Activated T-cell treated with anti-CD3 and anti-CD28 coated beads, Interleukin-2, amount 50 U/mL, for 1 hour (primary cell): ENCODE results near the gene SPAG7.

ENCODE experiments used
- DNase-seq: peaks from one replicate; pipeline ENCODE4 v3.0.0-alpha.2; 2020

Gene SPAG7

DNA sequence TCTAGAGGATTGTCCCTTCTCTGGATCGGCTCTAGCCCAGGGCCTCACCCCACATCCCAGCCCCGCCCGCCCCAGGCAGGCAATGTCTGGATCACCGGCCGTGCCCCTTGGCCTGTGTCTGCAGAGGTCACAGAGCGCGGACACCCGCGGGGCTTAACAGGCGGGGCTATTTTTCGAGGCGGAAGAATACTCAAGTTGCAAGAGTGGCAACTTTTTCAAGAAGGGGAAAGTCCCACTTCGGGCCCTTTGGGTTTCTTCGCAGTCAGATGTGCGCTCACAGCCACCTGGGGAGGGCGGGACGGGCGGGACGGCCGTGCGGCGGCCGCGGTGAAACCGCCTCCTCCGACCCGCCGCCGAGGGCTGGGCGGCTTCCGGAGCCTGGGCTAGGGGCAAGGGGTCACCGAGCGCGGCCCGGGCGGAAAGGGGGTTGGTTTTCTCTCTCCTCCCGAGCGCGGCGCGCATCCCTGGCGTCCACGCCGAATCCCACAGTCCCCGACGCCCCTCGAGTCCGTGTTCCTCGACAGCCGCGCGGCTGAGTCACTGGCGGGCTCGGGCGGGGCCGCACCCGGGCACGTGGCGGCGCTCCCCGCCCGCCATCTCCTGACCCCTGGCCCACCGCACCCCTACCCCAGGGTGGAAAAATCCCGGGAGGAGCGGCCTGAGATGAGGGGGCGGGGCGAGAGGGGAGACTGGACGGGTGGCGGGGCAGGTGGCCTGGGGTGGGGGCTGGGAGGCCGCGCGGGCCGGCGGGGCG is 18.1 kb downstream of the SPAG7 start:
- peak; percentile 86 for DNase-seq

DNA sequence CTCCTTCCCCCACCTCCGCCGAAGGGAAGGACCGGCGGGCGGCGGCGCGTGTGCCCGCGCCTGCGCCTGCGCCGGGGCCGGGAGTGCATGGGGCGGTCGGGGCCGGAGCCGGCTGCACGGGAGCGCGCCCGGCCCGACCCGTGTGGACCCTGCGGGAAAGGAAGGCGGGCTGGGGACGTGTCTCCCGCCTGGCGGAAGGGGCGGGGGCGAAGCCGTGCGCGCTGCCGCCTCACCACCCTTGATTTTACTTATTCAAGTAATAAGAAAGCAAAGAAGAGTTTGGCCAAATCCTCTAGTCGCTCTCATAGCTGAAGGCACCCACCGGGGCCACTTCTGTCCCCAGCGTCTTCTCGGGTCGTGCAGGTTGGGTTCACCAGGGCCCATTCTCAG is 18.7 kb downstream of the SPAG7 start:
- peak; percentile 77 for DNase-seq

DNA sequence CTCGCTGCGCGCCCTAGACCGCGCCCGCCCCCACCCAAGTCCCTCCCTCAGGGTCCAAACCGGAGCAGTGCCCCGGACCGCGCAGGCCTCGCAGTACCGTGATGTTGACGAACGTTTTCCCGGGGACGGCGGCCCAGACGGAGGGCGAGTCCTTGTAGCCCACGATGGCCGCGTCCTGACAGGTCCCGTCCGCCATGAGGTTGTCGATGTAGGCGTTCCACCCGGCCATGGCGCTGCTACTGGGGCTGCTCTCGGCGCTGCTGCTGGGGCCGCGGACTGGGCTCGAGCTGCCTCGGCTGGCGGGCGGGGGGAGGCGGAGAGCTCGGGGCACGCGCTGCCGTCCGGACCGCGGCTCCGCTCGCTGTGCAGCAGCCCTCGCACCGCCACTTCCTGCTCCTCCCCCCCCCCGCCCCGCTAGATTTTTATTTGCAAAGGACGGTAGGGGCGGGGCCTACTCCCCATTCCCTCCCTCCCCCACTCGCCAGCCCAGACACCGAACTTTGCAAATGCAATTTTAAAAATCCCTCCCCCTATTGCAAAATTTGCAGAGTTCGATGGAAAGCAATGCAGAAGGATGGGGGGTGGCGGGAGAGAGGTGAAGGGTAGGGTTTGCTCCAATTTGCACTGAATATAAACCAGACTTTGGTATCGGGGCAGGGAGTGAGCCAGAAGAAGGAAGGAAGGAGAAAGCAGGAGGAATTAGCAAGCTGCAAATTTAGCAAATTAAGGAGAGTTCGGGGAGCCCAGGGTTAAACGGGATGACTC is 19.3 kb downstream of the SPAG7 start, which contains the start of gene PFN1:
PFN1 (minus strand) TSS at position 365 of the 765 bp plus-strand sequence; CDS start at position 229, 136 bp downstream.
- DNase-seq: peak; percentile 88

DNA sequence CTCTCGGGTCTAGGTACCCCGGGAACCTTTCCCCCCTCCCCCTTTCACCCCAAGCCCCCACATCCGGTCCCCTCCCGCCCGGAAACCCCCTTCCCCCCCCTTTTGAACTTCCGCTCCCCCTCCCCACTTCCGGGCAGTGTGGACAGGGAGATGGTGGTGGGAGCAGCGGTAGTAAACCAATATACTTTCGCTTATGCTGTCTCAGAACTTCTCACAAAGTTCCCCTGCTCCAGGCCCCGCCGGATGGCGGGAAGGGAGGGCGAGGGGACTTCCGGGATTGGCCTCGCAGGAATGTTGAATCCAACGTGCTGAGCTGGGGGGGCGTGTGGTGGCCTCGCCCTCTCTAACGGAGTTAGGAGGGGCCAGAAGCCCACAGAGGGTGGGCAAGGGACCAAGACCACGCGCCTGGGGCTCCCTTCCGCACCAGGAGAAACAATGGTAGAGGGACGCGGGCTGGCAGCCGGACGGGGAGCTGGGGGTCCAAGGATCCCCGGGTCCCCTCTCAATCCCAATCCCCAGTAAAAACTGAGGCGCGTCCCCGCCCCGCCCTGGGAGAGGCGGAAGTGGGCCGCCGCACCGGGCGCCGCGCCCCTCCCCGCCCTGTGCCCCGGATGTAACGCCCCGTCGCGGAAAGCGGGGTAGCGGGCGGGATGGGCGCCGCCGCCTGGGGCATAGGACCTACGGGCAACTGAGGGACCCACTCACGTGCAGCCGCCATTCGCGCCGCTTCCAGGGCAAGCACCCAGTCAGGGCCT is 20.0 kb downstream of the SPAG7 start:
- DNase-seq: peak; percentile 72

DNA sequence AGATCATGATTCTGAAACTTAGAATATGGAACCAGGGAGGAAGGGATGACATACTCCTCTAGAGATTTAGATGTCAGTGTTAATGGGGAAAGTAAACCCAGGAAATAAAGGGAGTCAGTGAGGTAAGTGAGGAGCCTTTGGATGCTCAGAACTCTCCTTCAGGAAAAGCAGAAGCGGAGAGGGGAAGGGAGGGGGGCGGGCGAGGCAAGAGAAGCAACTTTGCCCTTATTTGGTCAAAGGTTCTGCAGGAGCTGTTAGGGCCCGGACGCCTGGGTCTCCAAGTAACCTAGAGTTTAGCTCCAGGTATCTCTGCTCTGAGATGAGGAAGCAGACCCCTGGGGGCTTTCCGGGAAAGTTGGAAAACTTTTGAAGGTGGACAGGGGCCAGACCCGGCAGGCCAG is 20.6 kb downstream of the SPAG7 start:
- no peak for DNase-seq

DNA sequence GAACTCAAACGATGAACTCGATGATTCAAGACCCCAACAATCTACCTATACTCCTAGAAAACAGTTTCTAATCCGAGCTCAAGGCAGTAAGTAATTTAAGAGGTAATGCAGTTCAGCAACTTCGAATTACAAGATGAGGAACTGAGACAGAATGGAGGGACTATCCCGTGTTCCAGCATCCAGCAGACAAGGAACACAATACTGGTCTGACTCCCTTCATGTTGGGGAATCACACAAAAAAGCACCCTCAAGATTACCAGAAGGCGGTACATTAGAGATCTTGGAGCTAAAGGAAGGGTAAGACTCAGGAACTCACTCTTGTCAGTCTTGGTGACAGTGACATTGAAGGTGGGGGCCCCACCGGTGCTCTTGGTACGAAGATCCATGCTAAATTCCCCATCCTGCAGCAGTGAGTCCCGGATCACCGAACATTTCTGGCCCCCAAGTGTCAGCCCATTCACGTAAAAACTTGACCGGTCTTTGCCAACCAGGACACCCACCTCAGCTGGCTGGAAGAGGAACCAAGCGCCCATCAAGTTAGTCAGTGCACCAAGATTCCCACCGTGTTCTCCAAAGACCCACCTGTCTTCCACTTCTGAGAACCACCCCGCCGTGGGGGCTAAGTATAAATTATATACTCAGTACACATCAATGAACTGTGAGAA is 21.2 kb downstream of the SPAG7 start:
- no peak for DNase-seq

DNA sequence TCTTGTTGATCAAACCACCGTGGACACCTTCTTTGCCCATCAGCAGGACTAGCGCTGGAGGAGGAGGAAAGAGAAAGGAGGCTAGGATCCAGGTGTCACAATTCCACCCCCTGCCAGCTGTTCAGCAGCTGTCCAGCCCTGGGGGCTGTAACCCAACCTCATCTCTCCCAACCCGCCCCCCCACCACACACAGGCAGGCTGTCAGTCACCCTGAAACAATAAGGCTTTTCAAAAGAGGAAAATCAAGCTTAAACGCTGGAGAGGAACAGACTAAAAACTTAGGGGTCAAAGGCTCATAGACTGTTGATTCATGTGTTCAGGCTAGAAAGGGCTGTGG is 21.7 kb downstream of the SPAG7 start:
- DNase-seq: no peak

DNA sequence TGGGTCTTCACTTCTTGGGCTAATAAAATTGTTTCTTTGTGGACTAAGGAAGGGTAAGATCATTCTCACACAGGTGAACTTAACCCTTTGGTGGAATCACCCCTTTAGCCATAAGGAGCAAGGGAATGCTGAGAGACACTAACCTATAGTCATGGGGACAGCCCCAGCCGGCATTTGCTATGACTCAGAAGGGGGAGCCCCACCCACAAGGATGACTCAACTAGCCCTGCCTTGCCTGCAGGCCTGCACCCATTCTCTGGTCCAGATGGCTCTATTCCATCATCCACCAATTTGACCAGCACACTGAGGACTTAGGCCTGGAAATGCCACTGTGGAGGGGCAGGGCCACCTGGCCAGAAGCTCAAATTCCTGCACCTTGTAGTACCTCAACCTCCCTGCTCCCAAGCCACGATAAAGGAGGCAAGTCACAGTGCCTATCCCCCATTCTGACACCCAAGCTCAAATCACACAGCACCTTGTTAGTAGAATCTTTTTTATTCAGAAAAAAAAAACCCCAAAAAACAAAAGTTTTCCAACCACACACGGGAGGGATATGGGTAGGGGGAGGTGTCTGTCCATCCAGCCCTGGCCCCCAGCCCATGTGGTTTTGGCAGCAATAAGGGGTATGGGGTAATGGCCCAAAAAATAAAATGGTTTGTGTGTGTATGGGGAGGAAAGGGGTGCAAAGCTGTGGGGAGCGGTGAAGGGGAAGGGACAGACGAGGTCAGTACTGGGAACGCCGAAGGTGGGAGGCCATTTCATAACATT is 22.3 kb downstream of the SPAG7 start:
- DNase-seq: peak; percentile 77

DNA sequence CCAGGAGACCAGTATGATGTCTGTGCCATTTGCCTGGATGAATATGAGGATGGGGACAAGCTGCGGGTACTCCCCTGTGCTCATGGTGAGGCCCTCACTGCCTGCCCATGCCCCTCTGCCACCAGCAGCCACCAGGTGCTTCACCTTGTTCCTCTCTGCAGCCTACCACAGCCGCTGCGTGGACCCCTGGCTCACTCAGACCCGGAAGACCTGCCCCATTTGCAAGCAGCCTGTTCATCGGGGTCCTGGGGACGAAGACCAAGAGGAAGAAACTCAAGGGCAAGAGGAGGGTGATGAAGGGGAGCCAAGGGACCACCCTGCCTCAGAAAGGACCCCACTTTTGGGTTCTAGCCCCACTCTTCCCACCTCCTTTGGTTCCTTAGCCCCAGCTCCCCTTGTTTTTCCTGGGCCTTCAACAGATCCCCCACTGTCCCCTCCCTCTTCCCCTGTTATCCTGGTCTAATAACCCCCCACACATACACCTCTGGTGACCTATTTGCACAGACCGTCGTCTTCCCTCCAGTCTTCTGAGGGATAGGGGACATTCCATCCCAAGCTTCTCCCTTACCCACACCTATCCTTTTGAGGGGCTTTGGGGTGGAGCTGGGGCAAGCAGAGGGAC is 23.0 kb downstream of the SPAG7 start:
- DNase-seq: peak; percentile 44

DNA sequence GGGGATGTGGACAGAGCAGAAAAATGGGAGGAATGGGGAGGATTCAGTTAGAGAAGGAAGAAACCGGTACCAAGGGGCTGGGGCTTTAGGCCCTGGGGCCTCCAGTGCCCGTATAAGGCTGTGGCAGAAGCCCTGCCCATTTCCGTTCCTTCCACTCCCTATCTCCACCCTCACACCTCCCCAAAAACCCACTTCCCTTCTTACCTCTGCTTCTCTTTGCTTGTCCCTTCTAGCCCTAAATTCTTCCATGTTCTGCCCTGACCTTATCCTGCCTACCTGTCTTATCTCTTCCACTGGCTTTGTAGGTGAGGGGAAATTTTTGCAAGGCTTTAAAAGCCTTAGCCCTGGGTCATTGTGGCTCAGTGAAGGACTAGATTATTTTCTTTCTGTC is 23.5 kb downstream of the SPAG7 start:
- no peak for DNase-seq

DNA sequence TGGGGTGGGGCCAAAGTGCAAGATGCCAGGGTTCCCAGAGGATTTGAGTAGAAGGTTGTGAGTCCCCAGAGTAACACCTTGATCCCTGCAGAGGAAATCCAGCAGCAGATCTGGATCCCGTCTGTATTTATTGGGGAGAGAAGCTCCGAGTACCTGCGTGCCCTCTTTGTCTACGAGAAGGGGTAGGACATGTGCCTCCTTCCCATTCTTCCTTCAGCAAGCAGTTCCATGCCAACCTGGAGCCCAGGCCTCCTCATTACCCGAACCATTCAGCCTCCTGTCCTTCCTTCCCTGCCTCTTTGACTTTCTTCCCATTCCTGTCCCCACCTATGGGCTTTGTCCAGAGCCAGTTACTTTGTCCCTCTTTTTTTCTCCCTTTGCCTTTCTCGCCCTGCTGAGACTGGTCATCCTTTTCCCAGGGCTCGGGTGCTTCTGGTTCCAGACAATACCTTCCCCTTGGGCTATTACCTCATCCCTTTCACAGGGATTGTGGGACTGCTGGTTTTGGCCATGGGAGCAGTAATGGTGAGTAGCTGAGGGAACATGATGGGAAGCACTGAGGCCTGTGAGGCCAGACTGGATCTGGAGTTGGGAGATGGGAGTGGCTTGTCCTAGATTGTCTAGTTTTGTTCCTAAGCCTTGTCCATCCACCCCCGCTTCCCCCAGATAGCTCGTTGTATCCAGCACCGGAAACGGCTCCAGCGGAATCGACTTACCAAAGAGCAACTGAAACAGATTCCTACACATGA is 24.7 kb downstream of the SPAG7 start:
- DNase-seq: no peak

DNA sequence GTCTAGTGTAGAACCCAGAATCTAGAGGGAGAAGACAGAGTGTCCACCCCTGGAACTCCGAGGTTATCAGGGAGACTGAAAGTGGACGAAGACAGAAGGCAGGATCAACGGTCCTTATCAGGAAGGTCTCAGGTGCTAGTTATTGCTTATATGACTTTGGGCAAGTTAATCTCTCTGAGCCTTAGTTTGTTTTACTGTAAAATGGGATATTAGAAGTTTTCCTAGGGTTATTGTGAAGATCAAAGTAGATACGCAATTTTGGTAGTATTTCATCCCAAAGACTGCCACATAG is 26.4 kb downstream of the SPAG7 start:
- DNase-seq: no peak

DNA sequence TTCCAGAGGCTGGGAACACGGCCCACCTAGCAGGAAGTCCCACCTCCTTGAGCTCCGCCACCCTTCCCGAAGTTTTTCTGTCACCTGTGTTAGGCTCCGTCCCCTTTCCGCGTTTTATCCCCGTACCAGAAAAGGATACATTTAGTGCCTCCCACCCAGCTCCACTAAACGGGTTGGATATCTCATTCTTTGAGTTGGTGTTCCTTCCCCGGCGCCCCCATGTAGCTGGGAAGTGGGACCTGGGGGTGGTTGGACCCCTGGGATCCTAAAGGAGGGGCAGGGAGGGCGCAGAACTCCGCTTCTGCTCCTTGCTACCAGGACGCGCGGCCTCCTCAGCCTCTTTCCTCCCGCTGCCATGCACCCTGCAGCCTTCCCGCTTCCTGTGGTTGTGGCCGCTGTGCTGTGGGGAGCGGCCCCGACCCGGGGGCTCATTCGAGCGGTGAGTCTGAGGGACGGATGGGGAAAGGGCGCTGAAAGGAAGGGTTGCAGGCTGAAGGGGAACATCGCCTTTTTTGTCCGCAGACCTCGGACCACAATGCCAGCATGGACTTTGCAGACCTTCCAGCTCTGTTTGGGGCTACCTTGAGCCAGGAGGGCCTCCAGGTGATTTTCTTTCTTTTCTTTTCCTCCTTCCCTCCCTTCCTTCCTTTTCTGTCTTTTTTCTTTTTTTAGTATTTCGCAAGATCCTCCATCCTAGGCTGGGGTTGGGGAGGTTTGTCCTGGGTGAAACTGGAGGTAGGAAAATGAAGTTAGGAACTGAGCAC is 26.9 kb downstream of the SPAG7 start:
- DNase-seq: peak; percentile 47

DNA sequence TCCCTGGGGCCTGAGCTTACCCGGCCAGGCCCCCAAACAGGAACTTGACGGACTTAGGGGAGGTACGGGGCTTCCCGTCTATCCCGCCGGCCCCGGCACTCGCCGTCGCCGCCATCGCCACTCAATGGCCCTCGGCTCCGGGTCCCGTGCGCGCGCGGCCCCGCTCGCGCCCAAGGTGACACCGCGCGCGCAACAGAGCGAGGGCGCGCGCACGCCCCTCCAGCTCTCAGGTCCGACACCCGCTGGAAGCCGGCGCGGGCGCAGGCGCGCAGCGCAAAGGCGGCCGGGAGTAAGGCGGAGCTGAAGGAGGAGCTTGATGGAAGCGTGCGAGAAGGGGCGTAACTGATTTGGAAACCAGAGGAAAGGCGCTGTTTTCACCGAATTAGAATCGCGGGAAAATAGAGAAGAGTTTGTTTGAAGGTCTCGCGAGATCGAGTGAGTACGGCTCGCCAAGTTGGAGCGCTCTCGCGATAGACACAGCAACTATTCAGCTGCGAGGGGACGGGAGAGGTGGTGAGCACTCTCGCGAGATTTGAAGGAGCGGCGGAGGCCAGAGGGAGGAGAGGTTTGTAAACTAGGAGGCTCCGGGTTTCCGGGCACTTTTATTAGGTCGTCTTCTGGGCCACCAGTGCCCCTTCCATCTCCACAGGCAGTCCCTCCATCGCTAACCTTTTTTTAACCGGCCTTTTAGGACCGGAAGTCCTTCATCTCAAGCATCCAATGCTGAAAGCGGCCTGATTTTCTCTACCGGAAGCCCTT is 27.6 kb downstream of the SPAG7 start, which contains the start of the genes RNF167 and SLC25A11:
RNF167 (plus strand) TSS at position 473 of the 759 bp plus-strand sequence. CDS start 642 bp downstream, outside the sequence.
SLC25A11 (minus strand) TSS at position 251 of the 759 bp plus-strand sequence; CDS start at position 115, 136 bp downstream.
- DNase-seq: peak; percentile 97

DNA sequence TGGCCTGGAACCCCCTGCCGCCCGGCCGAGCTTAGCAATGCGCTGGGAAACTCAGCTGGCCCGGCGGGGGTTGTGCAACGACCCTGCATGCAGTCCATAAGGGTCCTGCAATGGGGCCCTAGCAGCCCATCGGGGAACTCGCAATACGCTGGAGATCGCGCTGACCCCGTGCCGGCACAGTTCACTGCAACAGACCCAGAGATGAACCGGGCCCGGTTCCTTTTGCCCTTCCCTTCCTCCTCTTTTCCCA is 28.1 kb downstream of the SPAG7 start:
- no peak for DNase-seq

DNA sequence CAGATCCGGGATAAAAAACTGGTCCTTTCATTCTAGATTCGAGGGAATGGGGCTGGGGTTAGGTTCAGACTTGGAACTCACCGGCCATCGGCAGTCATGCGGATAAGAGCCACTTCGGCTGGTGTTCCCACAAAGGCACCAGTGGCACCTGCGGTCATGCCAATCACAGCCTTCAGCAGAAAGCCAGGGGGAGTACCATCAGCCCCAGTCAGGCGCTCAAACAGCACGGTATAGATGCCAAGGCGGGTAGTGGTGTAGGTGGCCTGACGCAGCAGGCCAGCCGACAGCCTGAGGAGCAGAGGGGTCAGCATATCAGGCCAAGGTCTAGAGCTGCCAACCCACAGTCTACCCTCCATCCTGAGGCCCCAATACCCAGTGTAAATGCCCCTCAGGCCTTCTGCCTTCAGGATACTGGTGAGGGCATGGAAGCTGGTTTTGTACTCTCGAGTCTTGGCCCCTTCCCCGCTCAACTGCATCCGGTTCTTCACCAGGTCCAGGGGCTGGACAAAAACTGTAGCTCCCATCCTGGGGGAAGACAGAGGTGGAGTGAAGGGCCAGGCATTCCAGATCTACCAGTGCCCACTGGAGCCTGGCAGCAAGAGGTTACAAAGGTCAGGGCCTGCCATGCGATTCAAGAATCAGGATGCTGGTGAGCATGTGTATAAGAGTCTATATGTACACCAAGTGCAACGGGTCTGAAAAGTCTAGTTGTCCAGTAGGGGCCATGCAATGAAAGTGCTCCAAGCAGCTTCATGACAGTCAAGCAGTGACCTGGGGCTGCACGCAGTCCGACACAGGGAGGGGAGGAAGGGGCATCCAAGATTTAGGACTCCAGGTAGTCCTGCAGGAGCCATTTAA is 28.7 kb downstream of the SPAG7 start:
- no peak for DNase-seq

DNA sequence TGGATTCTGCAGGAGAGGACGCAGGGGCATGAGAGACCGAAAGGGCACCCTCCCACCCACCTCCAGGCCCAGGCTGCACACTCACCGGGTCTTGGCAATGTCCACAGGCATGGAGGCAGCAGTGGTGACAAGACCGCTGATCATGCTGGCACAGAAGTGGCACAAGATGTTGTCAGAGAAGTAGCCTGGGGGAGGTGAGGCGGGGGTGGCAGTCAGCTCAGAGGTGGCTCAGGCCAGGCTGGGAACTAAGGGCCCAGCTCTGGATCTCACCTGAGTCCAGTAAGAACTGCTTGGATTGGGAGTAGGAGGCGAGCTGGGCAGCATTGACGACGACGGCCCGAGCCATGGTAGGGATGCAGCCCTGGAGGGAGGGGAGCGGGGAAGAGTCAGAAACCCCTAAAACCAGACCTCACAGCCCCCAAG is 29.5 kb downstream of the SPAG7 start:
- no peak for DNase-seq

DNA sequence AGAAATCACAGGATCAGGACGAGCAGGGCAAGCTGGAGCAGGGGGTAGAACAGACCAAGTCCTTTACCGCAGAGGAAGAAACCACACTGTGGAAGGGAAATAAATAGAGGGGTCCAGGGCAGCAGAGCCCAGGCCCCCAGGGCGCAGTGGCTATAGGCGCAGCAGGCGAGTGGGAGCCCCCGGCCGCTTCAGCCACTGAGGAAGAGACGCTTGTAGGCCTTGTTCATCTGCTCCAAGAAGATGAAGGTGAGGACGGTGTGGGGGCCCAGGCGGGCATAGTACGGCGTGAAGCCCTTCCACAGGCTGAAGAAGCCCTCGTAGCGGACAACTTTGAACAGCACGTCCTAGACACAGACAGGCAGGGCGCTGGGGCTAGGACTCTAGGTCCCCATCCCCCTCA is 30.1 kb downstream of the SPAG7 start:
- no peak for DNase-seq

DNA sequence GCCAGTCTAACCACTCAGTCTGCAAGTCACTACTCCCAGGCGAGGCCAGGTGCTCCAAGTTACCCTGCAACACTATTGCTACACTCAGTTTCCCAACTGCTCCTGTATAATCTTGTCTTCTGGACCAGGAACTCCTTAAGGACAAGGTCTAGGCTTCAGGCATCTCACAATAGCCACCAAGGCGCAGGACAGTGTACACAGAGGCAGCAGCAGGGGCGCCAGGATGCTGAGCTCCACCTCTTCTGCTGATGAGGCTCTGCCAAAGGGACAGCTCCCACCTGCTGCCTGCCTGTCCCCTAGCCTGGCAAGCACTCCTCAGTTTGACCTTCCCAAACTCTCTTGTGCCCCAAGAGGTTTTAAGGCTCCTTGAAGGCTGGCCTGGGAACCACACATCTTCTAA is 31.2 kb downstream of the SPAG7 start:
- no peak for DNase-seq
